GM18517 (cell line): ENCODE measurements around the gene ESCO1.

Source experiments
- ATAC-seq: cut with Tn5 transposase; IDR thresholded peaks from one replicate; pipeline ENCODE4 v1.9.1; 2021; ENCODE audit warnings: mild to moderate bottlenecking, moderate library complexity; ENCODE audit not compliant: unreplicated experiment

ESCO1 gene

GRCh38 chr18:21490748-21491147 lies 109.8 kb downstream of the ESCO1 start:
- ATAC-seq, result no peak

DNA sequence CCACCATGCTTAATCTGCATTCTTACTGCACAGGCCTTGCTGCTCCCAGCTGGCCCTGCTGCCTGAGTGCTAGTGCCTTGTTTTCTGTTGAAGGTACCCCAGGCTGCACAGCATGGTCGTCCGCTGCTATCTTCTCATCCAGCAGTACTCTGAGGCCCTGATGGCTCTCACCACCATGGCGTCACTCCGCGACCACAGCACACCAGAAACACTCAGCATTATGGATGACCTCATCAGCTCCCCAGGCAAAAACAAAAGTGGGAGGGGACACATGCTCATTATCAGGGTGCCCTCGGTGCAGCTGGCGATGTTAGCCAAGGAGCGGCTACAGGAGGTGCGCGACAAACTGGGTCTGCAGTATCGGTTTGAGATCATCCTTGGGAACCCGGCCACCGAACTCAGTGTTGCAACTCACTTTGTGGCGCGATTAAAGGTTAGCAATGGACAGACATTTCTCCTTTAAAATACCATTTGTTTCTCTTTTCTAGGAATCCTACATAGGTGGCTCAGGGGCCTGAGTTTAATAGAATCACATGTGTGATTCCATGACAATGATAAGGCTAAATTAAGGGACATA lies 110.5 kb downstream of the ESCO1 start:
- ATAC-seq, result no peak

GRCh38 chr18:21489119-21489750 lies 111.3 kb downstream of the ESCO1 start:
- ATAC-seq, result no peak

DNA sequence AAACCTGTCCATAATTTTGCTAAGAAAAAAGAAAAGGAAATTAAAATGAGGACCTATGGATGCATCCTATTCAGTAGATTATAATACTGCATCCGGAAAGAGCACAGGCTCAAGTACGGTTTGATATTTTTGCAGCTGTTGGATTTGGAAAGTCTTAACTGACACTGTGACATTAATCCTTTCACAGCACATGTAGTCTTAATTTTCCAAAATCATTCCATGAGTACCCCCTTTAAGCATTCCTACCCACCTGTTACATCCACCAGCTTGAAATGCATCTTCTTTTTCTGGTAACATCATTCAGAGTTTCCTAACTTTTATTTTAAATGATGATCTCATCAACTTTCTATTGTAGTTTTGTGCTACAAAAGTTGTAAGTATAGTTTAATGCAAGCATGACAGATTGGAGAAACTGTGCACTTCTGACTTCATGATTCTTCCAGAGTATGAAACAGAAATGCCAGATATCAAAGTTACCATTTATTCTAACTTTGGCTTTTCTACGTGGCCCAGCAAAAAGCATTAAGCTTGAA lies 113.5 kb downstream of the ESCO1 start:
- no peak for ATAC-seq

DNA sequence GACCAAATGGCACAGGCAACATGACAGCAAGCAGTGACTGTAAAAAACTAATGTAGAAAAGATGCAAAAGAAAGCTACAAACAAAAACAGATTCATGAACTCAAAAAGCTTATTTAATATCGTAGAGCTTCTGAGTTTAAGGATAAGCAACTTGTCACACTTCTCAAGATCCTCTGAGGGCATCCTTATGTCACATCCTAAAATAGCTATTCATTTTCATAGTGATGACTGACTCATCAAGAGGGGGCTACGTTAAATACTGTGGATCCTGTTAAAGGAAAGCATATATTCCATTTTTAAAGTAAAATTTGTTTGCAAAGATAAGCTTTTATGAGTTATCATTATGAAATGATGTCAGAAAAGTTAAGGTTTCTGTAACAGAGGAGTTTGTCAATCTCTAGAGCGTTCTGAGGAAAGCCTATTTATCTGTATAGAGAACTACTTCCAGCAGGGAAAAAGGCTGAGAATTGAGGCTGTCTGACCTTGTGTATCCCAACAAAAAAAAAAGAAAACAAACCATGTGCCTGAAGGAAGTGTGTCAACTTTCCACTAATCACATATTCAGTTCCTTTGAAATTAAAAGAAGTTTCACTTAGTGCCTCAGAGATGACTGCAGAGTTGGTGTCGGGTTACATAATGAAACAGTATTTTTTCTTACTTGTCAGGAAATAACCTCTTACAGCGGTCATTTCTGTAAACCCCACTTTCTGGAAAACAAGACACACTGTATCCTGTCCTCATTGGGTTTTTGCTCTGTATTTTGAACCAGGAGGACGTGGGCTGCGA lies 115.5 kb downstream of the ESCO1 start:
- no peak for ATAC-seq

DNA sequence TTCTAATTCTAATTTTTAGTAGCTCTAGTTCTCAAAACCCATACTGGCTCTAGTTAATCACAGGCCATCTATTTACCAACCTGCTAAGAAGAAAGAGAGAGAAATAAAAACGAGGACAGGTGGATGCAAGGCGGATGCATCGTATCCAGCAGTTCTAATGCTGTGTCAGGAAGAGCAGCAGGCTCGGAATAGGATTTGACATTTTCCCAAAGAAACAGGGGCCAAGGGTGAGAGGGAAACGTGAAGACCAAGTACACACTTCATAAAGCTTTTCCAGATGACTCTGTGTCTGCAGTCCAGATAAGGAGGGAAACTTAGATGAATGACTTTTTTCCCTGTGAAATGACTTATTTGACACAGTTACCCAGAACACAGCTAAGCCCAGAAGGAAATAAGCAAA lies 117.5 kb downstream of the ESCO1 start:
- ATAC-seq, result no peak

- ATAC-seq, result no peak
These were observed 118.8 kb downstream of the ESCO1 start for GRCh38 chr18:21481739-21482138.

- no peak for ATAC-seq
These were observed 120.8 kb downstream of the ESCO1 start for GRCh38 chr18:21479721-21480120.
